Mammary epithelial cell (primary cell): ENCODE results near the gene FEM1A.

Experiments
- EZH2 ChIP-seq: IDR thresholded peaks from 2 replicates; pipeline ENCODE4 v1.6.1; 2012; ENCODE audit warnings: low read length, inconsistent platforms, borderline replicate concordance
- TF ChIP-seq, protein P1 (sequence below), 2 donors: IDR thresholded peaks in 1 of 2; conservative IDR thresholded peaks in 1 of 2; 2 replicates each; pipeline ENCODE4 v1.5.1; 2011 to 2012; ENCODE audit warnings: inconsistent platforms in 2 of 2, low read length in 2 of 2, mild to moderate bottlenecking in 2 of 2, control low read depth in 1 of 2, low read depth in 1 of 2; ENCODE audit not compliant: insufficient read depth in 1 of 2; ENCODE audit errors: extremely low read depth in 1 of 2

DNA sequence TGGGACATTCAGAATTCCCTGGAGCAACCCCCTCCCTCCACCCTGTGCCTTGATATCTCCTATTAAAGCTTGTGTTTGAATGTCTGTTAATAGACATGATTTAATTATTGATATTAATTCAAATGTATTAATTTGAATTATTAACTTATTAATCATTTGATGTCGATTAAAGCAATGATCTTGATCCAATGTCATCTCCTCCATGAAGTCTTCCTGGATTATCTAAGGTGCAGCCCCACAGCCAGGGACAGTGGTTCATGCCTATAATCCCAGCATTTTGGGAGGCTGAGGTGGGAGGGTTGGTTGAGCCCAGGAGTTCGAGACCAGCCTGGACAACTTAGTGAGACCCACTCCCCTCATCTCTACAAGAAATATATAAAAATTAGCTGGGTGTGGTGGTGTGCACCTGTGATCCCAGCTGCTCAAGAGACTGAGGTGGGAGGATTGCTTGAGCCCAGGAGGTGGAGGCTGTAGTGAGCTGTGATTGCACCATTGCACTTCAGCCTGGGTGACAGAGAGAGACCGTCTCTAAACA lies 9.6 kb downstream of the FEM1A start:
- no peak for TF ChIP-seq EZH2
- TF ChIP-seq, protein P1, sequence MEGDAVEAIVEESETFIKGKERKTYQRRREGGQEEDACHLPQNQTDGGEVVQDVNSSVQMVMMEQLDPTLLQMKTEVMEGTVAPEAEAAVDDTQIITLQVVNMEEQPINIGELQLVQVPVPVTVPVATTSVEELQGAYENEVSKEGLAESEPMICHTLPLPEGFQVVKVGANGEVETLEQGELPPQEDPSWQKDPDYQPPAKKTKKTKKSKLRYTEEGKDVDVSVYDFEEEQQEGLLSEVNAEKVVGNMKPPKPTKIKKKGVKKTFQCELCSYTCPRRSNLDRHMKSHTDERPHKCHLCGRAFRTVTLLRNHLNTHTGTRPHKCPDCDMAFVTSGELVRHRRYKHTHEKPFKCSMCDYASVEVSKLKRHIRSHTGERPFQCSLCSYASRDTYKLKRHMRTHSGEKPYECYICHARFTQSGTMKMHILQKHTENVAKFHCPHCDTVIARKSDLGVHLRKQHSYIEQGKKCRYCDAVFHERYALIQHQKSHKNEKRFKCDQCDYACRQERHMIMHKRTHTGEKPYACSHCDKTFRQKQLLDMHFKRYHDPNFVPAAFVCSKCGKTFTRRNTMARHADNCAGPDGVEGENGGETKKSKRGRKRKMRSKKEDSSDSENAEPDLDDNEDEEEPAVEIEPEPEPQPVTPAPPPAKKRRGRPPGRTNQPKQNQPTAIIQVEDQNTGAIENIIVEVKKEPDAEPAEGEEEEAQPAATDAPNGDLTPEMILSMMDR (conservative IDR thresholded peaks at IDR 0.05 in 1 of 2, IDR thresholded peaks at IDR 0.05 in 1 of 2; ENCODE audit: extremely low read depth in 1 of 2, insufficient read depth in 1 of 2, low read depth in 1 of 2, low read length in 2 of 2), result no peak
